DMS153 (cell line): ENCODE measurements around the gene DRG2.
A peak's percentile ranks its signal among the peaks of the same experiment; 100 is the strongest.

Source experiments
- DNase-seq: peaks from one replicate; lab custom pipeline; 2025; lab: John Stamatoyannopoulos, UW

DRG2 gene

GRCh38 chr17:18116078-18116477, 28.3 kb downstream of the DRG2 start:
- no peak for DNase-seq

GRCh38 chr17:18117533-18117932, 29.8 kb downstream of the DRG2 start:
- no peak for DNase-seq

GRCh38 chr17:18117982-18118975, 30.5 kb downstream of the DRG2 start:
- DNase-seq: no peak

- no peak for DNase-seq
These were observed 31.5 kb downstream of the DRG2 start for GRCh38 chr17:18119166-18119745.

- no peak for DNase-seq
These were observed 32.2 kb downstream of the DRG2 start for GRCh38 chr17:18119938-18120337.

- DNase-seq: no peak
These were observed 32.8 kb downstream of the DRG2 start for GRCh38 chr17:18120461-18121017.

- DNase-seq: no peak
These were observed 33.6 kb downstream of the DRG2 start for GRCh38 chr17:18121144-18121910.

GRCh38 chr17:18122990-18123753, 35.4 kb downstream of the DRG2 start:
- DNase-seq: no peak

- DNase-seq: no peak
These were observed 36.8 kb downstream of the DRG2 start for GRCh38 chr17:18124345-18125126.

GRCh38 chr17:18129041-18129502, 41.3 kb downstream of the DRG2 start:
- peak; percentile 40 for DNase-seq

- no peak for DNase-seq
These were observed 45.0 kb downstream of the DRG2 start for GRCh38 chr17:18132711-18133110.

- no peak for DNase-seq
These were observed 48.6 kb downstream of the DRG2 start for GRCh38 chr17:18136357-18136756.

GRCh38 chr17:18138065-18138749, 50.5 kb downstream of the DRG2 start:
- no peak for DNase-seq

GRCh38 chr17:18139092-18139491, 51.3 kb downstream of the DRG2 start:
- DNase-seq: no peak

GRCh38 chr17:18139498-18139897, 51.8 kb downstream of the DRG2 start:
- DNase-seq: no peak

- DNase-seq: no peak
These were observed 52.2 kb downstream of the DRG2 start for GRCh38 chr17:18139949-18140348.

GRCh38 chr17:18140648-18141047, 52.9 kb downstream of the DRG2 start:
- no peak for DNase-seq

- DNase-seq: no peak
These were observed 53.6 kb downstream of the DRG2 start for GRCh38 chr17:18141210-18141803.

GRCh38 chr17:18142417-18142816, 54.7 kb downstream of the DRG2 start:
- DNase-seq: no peak
